HG03103 (cell line): ENCODE measurements around the gene OR51E1.

Experiments used
- ATAC-seq: cut with Tn5 transposase; IDR thresholded peaks from one replicate; pipeline ENCODE4 v1.9.1; 2021; ENCODE audit warnings: low read depth; ENCODE audit not compliant: unreplicated experiment

Gene OR51E1

DNA sequence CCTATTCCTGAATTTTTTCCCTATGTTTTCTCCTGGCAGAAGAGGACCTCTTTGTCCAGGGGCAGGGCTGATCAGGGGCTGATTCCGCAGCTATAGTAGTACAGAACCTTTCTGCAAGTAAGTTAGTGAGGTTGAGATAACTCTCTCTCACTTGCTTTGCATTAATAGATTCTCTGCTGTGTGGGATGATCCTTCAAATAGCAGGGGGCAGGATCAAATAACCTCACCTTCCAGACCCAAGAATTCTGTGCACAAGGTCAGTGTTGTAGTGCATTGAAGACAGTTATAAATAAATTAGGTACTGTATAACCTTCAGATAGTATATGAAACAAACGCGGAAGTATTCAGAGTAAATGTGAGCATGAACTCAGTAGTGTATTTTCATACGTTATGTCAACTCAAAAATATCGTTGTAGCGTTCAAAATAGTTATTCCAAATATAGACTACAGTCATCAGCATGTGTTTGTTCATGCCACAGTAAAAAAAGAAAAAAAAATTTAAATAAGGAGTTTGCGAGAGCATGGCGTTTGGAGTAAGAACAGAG lies 61.1 kb downstream of the OR51E1 start:
- no peak for ATAC-seq
